Keratinocyte (primary cell): ENCODE data around the gene GOT1. TPM values are rescaled to one million over a fixed set of nuclear protein-coding genes. Genes with fewer than 3 reads are reported as not detected.

Experiments
- DNase-seq: peaks from one replicate; pipeline ENCODE4 v3.0.0-alpha.2; 2011; ENCODE audit warnings: low read depth, missing footprints, low spot score
- FAIRE-seq: peaks from 2 replicates; lab custom pipeline; 2011; peaks lifted over from hg19 to GRCh38; lab: Jason Lieb, UNC
- H2AFZ ChIP-seq: 2 replicates; pipeline ENCODE4 v1.6.0; 2012; ENCODE audit warnings: low read length, control low read depth, inconsistent platforms; ENCODE audit not compliant: control insufficient read depth
- H3K27ac ChIP-seq: 2 replicates; pipeline ENCODE4 v1.5.1; 2011; ENCODE audit warnings: low read length; ENCODE audit not compliant: control insufficient read depth, insufficient read depth
- H3K27me3 ChIP-seq: 3 replicates; pipeline ENCODE4 v1.6.0; 2011; ENCODE audit warnings: low read length; ENCODE audit not compliant: control insufficient read depth, insufficient read depth; ENCODE audit errors: extremely low read depth
- H3K36me3 ChIP-seq, 2 experiments: 2 replicates in 1 of 2; 3 replicates in 1 of 2; pipeline ENCODE4 v1.5.1; 2011; ENCODE audit warnings: low read length in 2 of 2, mild to moderate bottlenecking in 1 of 2; ENCODE audit not compliant: control insufficient read depth in 2 of 2, insufficient read depth in 2 of 2; ENCODE audit errors: extremely low read depth in 1 of 2
- H3K4me1 ChIP-seq: 3 replicates; pipeline ENCODE4 v1.5.1; 2011; ENCODE audit warnings: low read length; ENCODE audit not compliant: control insufficient read depth, insufficient read depth; ENCODE audit errors: extremely low read depth
- H3K4me2 ChIP-seq: 3 replicates; pipeline ENCODE4 v1.6.0; 2011; ENCODE audit warnings: low read depth, low read length; ENCODE audit not compliant: control insufficient read depth, insufficient read depth; ENCODE audit errors: extremely low read depth
- H3K4me3 ChIP-seq, 3 experiments: fragments of 200-600 bp in 1 of 3; sonication (generic) in 1 of 3; 2 replicates in 2 of 3; 3 replicates in 1 of 3; pipeline ENCODE4 v1.5.1; 2011 to 2016; ENCODE audit warnings: low read length in 3 of 3, mild to moderate bottlenecking in 3 of 3, control low read depth in 2 of 3, inconsistent platforms in 1 of 3, low read depth in 1 of 3, mixed read lengths in 1 of 3, mixed run types in 1 of 3, moderate library complexity in 1 of 3; ENCODE audit not compliant: control insufficient read depth in 2 of 3, insufficient read depth in 2 of 3; ENCODE audit errors: extremely low read depth in 1 of 3
- H3K79me2 ChIP-seq: 2 replicates; pipeline ENCODE4 v1.6.0; 2012; ENCODE audit warnings: low read length; ENCODE audit not compliant: control insufficient read depth, insufficient read depth
- H3K9ac ChIP-seq: 3 replicates; pipeline ENCODE4 v1.6.0; 2011; ENCODE audit warnings: low read length; ENCODE audit not compliant: control insufficient read depth, insufficient read depth; ENCODE audit errors: extremely low read depth
- H3K9me1 ChIP-seq: 3 replicates; pipeline ENCODE4 v1.6.0; 2011; ENCODE audit warnings: low read length; ENCODE audit not compliant: control insufficient read depth, insufficient read depth; ENCODE audit errors: extremely low read depth
- H3K9me3 ChIP-seq: 2 replicates; pipeline ENCODE4 v1.5.1; 2012; ENCODE audit warnings: low read depth, low read length; ENCODE audit not compliant: control insufficient read depth
- H4K20me1 ChIP-seq: 3 replicates; pipeline ENCODE4 v1.6.0; 2011; ENCODE audit warnings: low read length; ENCODE audit not compliant: control insufficient read depth, insufficient read depth; ENCODE audit errors: extremely low read depth
- EZH2 ChIP-seq: IDR thresholded peaks from one replicate; pipeline ENCODE4 v1.6.1; 2012; ENCODE audit warnings: inconsistent platforms, mild to moderate bottlenecking, low read length, moderate library complexity
- dilution Hi-C: fragments of 300-500 bp; cut with MboI; formaldehyde crosslinking; loops from one replicate; pipeline ENCODE4 v1.7.0; 2020; ENCODE audit warnings: low sequenced_read_pairs; ENCODE audit not compliant: extremely low pct_ligation_motif_present
- polyA plus RNA-seq, 5 experiments: library from polyadenylated mRNA; depleted of rRNA in 3 of 5; stranded (reverse) in 3 of 5; stranded (forward) in 1 of 5; unstranded in 1 of 5; fragments of >200 nt; gene quantifications; 1 replicate in 1 of 5; 2 replicates in 3 of 5; 3 replicates in 1 of 5; pipeline versions ENCODE4 v1.2.1 to v1.2.3, GENCODE V29; 2011 to 2012; ENCODE audit warnings: missing spikeins in 2 of 5, low read depth in 1 of 5, low replicate concordance in 1 of 5
- TF ChIP-seq, protein P1 (sequence below), 3 experiments: IDR thresholded peaks in 1 of 3; conservative IDR thresholded peaks in 1 of 3; optimal IDR thresholded peaks in 1 of 3; 2 replicates in 2 of 3; 3 replicates in 1 of 3; pipeline versions ENCODE3 to v1.5.1; 2011; ENCODE audit warnings: low read length in 3 of 3, mild to moderate bottlenecking in 3 of 3, moderate library complexity in 2 of 3, control low read depth in 1 of 3, inconsistent platforms in 1 of 3; ENCODE audit not compliant: insufficient read depth in 2 of 3; ENCODE audit errors: extremely low read depth in 1 of 3

GOT1 gene
- polyA plus RNA-seq, 1 donor (not counting 4 experiments of a cell fraction or from before 2014, with no cell fraction given), result 33.3 TPM

DNA sequence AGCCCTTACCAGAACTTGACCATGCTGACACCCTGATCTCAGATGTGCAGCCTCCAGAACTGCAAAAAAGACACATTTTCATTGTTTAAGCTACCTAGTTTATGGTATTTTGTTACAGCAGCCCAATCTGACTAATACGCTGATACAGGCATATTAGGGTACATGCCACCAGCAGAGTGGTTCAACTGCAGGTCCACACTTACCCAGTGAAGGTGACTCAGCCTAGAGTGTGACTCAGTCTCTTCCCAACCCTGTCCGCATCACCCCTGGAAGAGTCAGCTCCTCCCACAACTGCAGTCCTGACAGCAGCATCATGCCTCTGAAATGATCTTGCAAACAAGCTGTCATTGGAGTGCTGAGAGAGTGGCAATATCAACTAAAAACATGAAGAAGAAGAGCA lies 30.8 kb upstream of the GOT1 start:
- H4K20me1 ChIP-seq, result no peaks in the 10 kb centered on the region

DNA sequence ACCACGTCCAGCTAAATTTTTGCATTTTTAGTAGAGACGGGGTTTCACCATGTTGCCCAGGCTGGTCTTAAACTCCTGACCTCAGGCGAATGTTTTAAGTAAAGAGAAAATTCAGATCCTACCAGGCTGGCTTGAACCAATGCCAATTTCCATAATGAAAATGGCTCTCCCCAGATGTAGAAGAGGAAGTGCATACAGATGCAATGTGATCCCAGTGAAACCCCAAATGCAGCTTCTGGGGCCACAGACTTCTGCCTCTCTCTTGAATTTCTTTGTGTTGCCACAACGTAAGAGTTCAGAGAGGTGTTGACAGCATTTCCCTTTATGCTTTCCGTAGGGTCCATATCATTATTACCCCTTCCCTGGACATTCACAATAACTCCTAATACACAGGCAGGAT lies 29.6 kb upstream of the GOT1 start:
- H3K27ac ChIP-seq, result no peak overlapping the region
- peaks cover 2% of the 10 kb centered on the region for H3K9me3 ChIP-seq
- peaks cover 9% of the 10 kb centered on the region for H3K4me1 ChIP-seq
- dilution Hi-C loops, result no loop called here
- H3K79me2 ChIP-seq, result no peaks in the 10 kb centered on the region
- FAIRE-seq (no peak), DNase-seq (no peak)
- no peaks in the 10 kb centered on the region for H4K20me1 ChIP-seq
- no peaks in the 10 kb centered on the region for H3K36me3 ChIP-seq
- H3K9ac ChIP-seq, result no peak overlapping the region
- H3K4me2 ChIP-seq, result no peak overlapping the region
- no peak for TF ChIP-seq EZH2
- TF ChIP-seq, protein P1, sequence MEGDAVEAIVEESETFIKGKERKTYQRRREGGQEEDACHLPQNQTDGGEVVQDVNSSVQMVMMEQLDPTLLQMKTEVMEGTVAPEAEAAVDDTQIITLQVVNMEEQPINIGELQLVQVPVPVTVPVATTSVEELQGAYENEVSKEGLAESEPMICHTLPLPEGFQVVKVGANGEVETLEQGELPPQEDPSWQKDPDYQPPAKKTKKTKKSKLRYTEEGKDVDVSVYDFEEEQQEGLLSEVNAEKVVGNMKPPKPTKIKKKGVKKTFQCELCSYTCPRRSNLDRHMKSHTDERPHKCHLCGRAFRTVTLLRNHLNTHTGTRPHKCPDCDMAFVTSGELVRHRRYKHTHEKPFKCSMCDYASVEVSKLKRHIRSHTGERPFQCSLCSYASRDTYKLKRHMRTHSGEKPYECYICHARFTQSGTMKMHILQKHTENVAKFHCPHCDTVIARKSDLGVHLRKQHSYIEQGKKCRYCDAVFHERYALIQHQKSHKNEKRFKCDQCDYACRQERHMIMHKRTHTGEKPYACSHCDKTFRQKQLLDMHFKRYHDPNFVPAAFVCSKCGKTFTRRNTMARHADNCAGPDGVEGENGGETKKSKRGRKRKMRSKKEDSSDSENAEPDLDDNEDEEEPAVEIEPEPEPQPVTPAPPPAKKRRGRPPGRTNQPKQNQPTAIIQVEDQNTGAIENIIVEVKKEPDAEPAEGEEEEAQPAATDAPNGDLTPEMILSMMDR (optimal IDR thresholded peaks at IDR 0.05 in 1 of 3, IDR thresholded peaks at IDR 0.05 in 1 of 3, conservative IDR thresholded peaks at IDR 0.05 in 1 of 3; ENCODE audit: extremely low read depth in 1 of 3, insufficient read depth in 2 of 3, low read length in 3 of 3), result no peak
- H3K27me3 ChIP-seq, result no peaks in the 10 kb centered on the region
- H3K9me1 ChIP-seq, result no peaks in the 10 kb centered on the region
- H3K4me3 ChIP-seq, result no peak overlapping the region
- H2AFZ ChIP-seq, result no peak overlapping the region

More for the DNA sequence above, 30.8 kb upstream of the GOT1 start:
- dilution Hi-C loops, result no loop called here
- DNase-seq (peak; percentile 59), FAIRE-seq (peak; percentile 91)
- Histone ChIP-seq H3K36me3 (no peaks in the 10 kb centered on the region), H3K4me3 (no peak overlapping the region), H3K4me1 (peaks cover 3% of the 10 kb centered on the region), H2AFZ (no peak overlapping the region), H3K9me3 (peaks cover 2% of the 10 kb centered on the region), H3K27me3 (no peaks in the 10 kb centered on the region), H3K4me2 (no peak overlapping the region), H3K9me1 (no peaks in the 10 kb centered on the region), H3K9ac (no peak overlapping the region), H3K27ac (no peak overlapping the region), H3K79me2 (no peaks in the 10 kb centered on the region)
- no peak for TF ChIP-seq EZH2
- TF ChIP-seq, protein P1 (optimal IDR thresholded peaks at IDR 0.05 in 1 of 3, IDR thresholded peaks at IDR 0.05 in 1 of 3, conservative IDR thresholded peaks at IDR 0.05 in 1 of 3; ENCODE audit: extremely low read depth in 1 of 3, insufficient read depth in 2 of 3, low read length in 3 of 3), result no peak
